Immature natural killer cell (primary cell): ENCODE measurements around the gene CNTFR. TPM values are rescaled to one million over a fixed set of nuclear protein-coding genes. Genes with fewer than 3 reads are reported as not detected.

ENCODE experiments used
- DNase-seq, 3 donors: peaks; one replicate each; pipeline ENCODE4 v3.0.0; 2022; ENCODE audit warnings: mixed read lengths in 1 of 3
- H3K27ac Mint-ChIP-seq, 6 donors: one replicate each; pipeline ENCODE4 v1.8.0; 2020; ENCODE audit warnings: mixed read lengths in 6 of 6, mild to moderate bottlenecking in 5 of 6, inconsistent platforms in 4 of 6, moderate library complexity in 3 of 6
- H3K27me3 Mint-ChIP-seq, 3 donors: one replicate each; pipeline ENCODE4 v1.8.0; 2020 to 2021; ENCODE audit warnings: low read depth in 3 of 3, mild to moderate bottlenecking in 3 of 3, mixed read lengths in 3 of 3, moderate library complexity in 3 of 3, inconsistent platforms in 1 of 3
- H3K36me3 Mint-ChIP-seq, 3 donors: one replicate each; pipeline ENCODE4 v1.8.0; 2020; ENCODE audit warnings: mixed read lengths in 3 of 3, inconsistent platforms in 2 of 3, mild to moderate bottlenecking in 2 of 3
- H3K4me1 Mint-ChIP-seq, 2 donors: one replicate each; pipeline ENCODE4 v1.8.0; 2020; ENCODE audit warnings: inconsistent platforms in 2 of 2, mild to moderate bottlenecking in 2 of 2, mixed read lengths in 2 of 2, moderate library complexity in 1 of 2
- H3K4me3 Mint-ChIP-seq, 5 donors: one replicate each; pipeline ENCODE4 v1.8.0; 2020; ENCODE audit warnings: mild to moderate bottlenecking in 5 of 5, mixed read lengths in 5 of 5, inconsistent platforms in 3 of 5, moderate library complexity in 3 of 5
- H3K9me3 Mint-ChIP-seq, 6 donors: one replicate each; pipeline ENCODE4 v1.8.0; 2020; ENCODE audit warnings: mild to moderate bottlenecking in 6 of 6, mixed read lengths in 6 of 6, inconsistent platforms in 4 of 6, moderate library complexity in 3 of 6
- polyA plus RNA-seq, 3 donors: library from polyadenylated mRNA; unstranded; fragments of 300-500 nt; fragmentation: Illumina TruSeq; gene quantifications; one replicate each; pipeline ENCODE4 v1.2.3, GENCODE V29; 2021

The CNTFR gene
- polyA plus RNA-seq, 3 donors from 2014 or later: not detected

- H3K4me1 Mint-ChIP-seq: peaks cover 0 to 5% of the 10 kb centered on the region in 2 donors
- H3K36me3 Mint-ChIP-seq: no peaks in the 10 kb centered on the region
- H3K27ac Mint-ChIP-seq: no peak overlapping the region
- peaks cover 0 to 2% (median 0%) of the 10 kb centered on the region in 6 donors for H3K9me3 Mint-ChIP-seq
- no peak for DNase-seq
- peaks cover 21 to 27% (median 24%) of the 10 kb centered on the region in 3 donors for H3K27me3 Mint-ChIP-seq
- peak overlapping the region in 1 of 5 donors; percentile 39 for H3K4me3 Mint-ChIP-seq
These were observed 11.1 kb downstream of the CNTFR start for GRCh38 chr9:34578241-34579103.

- Mint-ChIP-seq H3K4me3 (peak overlapping the region in 3 of 5 donors; percentile 21 to 61 (median 46)), H3K27me3 (peaks cover 21 to 27% (median 22%) of the 10 kb centered on the region in 3 donors), H3K27ac (no peak overlapping the region), H3K4me1 (peaks cover 0 to 5% of the 10 kb centered on the region in 2 donors), H3K9me3 (peaks cover 0 to 2% (median 0%) of the 10 kb centered on the region in 6 donors), H3K36me3 (no peaks in the 10 kb centered on the region)
- no peak for DNase-seq
These were observed 11.9 kb downstream of the CNTFR start for GRCh38 chr9:34577400-34578240.

GRCh38 chr9:34576597-34577399, 12.7 kb downstream of the CNTFR start:
- Mint-ChIP-seq H3K27ac (no peak overlapping the region), H3K4me1 (peaks cover 0 to 5% of the 10 kb centered on the region in 2 donors), H3K27me3 (peaks cover 20 to 27% (median 21%) of the 10 kb centered on the region in 3 donors), H3K9me3 (peaks cover 0 to 2% (median 0%) of the 10 kb centered on the region in 6 donors), H3K36me3 (no peaks in the 10 kb centered on the region), H3K4me3 (peak overlapping the region in 2 of 5 donors; percentile 46 to 61)
- DNase-seq: no peak

- H3K27me3 Mint-ChIP-seq: peaks cover 17 to 25% (median 18%) of the 10 kb centered on the region in 3 donors
- peaks cover 0 to 5% of the 10 kb centered on the region in 2 donors for H3K4me1 Mint-ChIP-seq
- no peak overlapping the region for H3K4me3 Mint-ChIP-seq
- H3K36me3 Mint-ChIP-seq: no peaks in the 10 kb centered on the region
- no peak for DNase-seq
- H3K27ac Mint-ChIP-seq: no peak overlapping the region
- H3K9me3 Mint-ChIP-seq: peaks cover 0 to 2% (median 0%) of the 10 kb centered on the region in 6 donors
These were observed 13.5 kb downstream of the CNTFR start for GRCh38 chr9:34575862-34576596.

GRCh38 chr9:34575241-34575640, 14.3 kb downstream of the CNTFR start:
- Mint-ChIP-seq H3K4me1 (peaks cover 0 to 5% of the 10 kb centered on the region in 2 donors), H3K9me3 (peaks cover 0 to 2% (median 0%) of the 10 kb centered on the region in 6 donors), H3K4me3 (no peak overlapping the region), H3K27me3 (peaks cover 17 to 26% (median 20%) of the 10 kb centered on the region in 3 donors), H3K27ac (no peak overlapping the region), H3K36me3 (no peaks in the 10 kb centered on the region)
- DNase-seq: no peak

- no peak for DNase-seq
- Mint-ChIP-seq H3K27me3 (peaks cover 17 to 20% (median 19%) of the 10 kb centered on the region in 3 donors), H3K4me1 (peaks cover 0 to 5% of the 10 kb centered on the region in 2 donors)
These were observed 15.0 kb downstream of the CNTFR start for GRCh38 chr9:34574571-34574970.

GRCh38 chr9:34573599-34574325, 15.8 kb downstream of the CNTFR start:
- H3K9me3 Mint-ChIP-seq: peaks cover 0 to 2% (median 0%) of the 10 kb centered on the region in 6 donors
- DNase-seq: no peak
- no peak overlapping the region for H3K27ac Mint-ChIP-seq
- no peak overlapping the region for H3K4me3 Mint-ChIP-seq
- H3K4me1 Mint-ChIP-seq: peaks cover 0 to 5% of the 10 kb centered on the region in 2 donors
- H3K27me3 Mint-ChIP-seq: peaks cover 13 to 20% (median 19%) of the 10 kb centered on the region in 3 donors
- H3K36me3 Mint-ChIP-seq: no peaks in the 10 kb centered on the region

More at GRCh38 chr9:34574571-34574970, 15.0 kb downstream of the CNTFR start:
- peaks cover 0 to 2% (median 0%) of the 10 kb centered on the region in 6 donors for H3K9me3 Mint-ChIP-seq
- no peak overlapping the region for H3K4me3 Mint-ChIP-seq
- no peaks in the 10 kb centered on the region for H3K36me3 Mint-ChIP-seq
- no peak overlapping the region for H3K27ac Mint-ChIP-seq

GRCh38 chr9:34572628-34573027, 16.9 kb downstream of the CNTFR start:
- Mint-ChIP-seq H3K27ac (no peak overlapping the region), H3K4me3 (no peak overlapping the region), H3K36me3 (no peaks in the 10 kb centered on the region), H3K9me3 (peaks cover 0 to 2% (median 0%) of the 10 kb centered on the region in 6 donors), H3K27me3 (peaks cover 9 to 26% (median 21%) of the 10 kb centered on the region in 3 donors), H3K4me1 (peaks cover 0 to 5% of the 10 kb centered on the region in 2 donors)
- DNase-seq: no peak

GRCh38 chr9:34572092-34572491, 17.4 kb downstream of the CNTFR start:
- Mint-ChIP-seq H3K4me3 (no peak overlapping the region), H3K27me3 (peaks cover 5 to 23% (median 18%) of the 10 kb centered on the region in 3 donors)

GRCh38 chr9:34571481-34571810, 18.1 kb downstream of the CNTFR start:
- Mint-ChIP-seq H3K27ac (no peak overlapping the region), H3K4me1 (no peaks in the 10 kb centered on the region), H3K4me3 (no peak overlapping the region), H3K9me3 (no peaks in the 10 kb centered on the region), H3K36me3 (no peaks in the 10 kb centered on the region), H3K27me3 (peaks cover 6 to 22% (median 18%) of the 10 kb centered on the region in 3 donors)
- no peak for DNase-seq

More at GRCh38 chr9:34572092-34572491, 17.4 kb downstream of the CNTFR start:
- Mint-ChIP-seq H3K9me3 (peaks cover 0 to under 1% (median 0%) of the 10 kb centered on the region in 6 donors), H3K27ac (no peak overlapping the region), H3K36me3 (no peaks in the 10 kb centered on the region), H3K4me1 (peaks cover 0 to 3% of the 10 kb centered on the region in 2 donors)
- DNase-seq: no peak

GRCh38 chr9:34570809-34571480, 18.6 kb downstream of the CNTFR start:
- Mint-ChIP-seq H3K27me3 (peaks cover 7 to 17% (median 13%) of the 10 kb centered on the region in 3 donors), H3K4me1 (no peaks in the 10 kb centered on the region), H3K4me3 (no peak overlapping the region), H3K36me3 (no peaks in the 10 kb centered on the region), H3K27ac (no peak overlapping the region), H3K9me3 (no peaks in the 10 kb centered on the region)
- no peak for DNase-seq

- no peaks in the 10 kb centered on the region for H3K4me1 Mint-ChIP-seq
- H3K27ac Mint-ChIP-seq: no peak overlapping the region
- no peak for DNase-seq
- H3K36me3 Mint-ChIP-seq: no peaks in the 10 kb centered on the region
- no peak overlapping the region for H3K4me3 Mint-ChIP-seq
- H3K9me3 Mint-ChIP-seq: no peaks in the 10 kb centered on the region
- H3K27me3 Mint-ChIP-seq: peaks cover 7 to 14% (median 10%) of the 10 kb centered on the region in 3 donors
These were observed 19.1 kb downstream of the CNTFR start for GRCh38 chr9:34570376-34570775.
